Adrenal gland (tissue), 12 donors: ENCODE data around the gene RNF182. TPM values are rescaled to one million over a fixed set of nuclear protein-coding genes. Genes with fewer than 3 reads are reported as not detected.

Experiments used
- DNase-seq, 7 donors: peaks; one replicate each; pipeline ENCODE4 v3.0.0-alpha.2; 2019 to 2020
- H3K27ac ChIP-seq, 5 donors: fragments of 200-600 bp; sonication (generic) in 4 of 5; 1 replicate in 3 of 5; 2 replicates in 2 of 5; pipeline versions ENCODE4 v1.5.1 to v1.8.0; 2016 to 2020; ENCODE audit warnings: mild to moderate bottlenecking in 1 of 5
- H3K27me3 ChIP-seq: fragments of 200-600 bp; 2 replicates; pipeline ENCODE4 v1.8.0; 2021
- H3K36me3 ChIP-seq, 2 donors: fragments of 200-600 bp; replicated peaks in 1 of 2; 1 replicate in 1 of 2; 2 replicates in 1 of 2; pipeline versions ENCODE4 v1.5.1 to v1.8.0; 2018 to 2022
- H3K4me1 ChIP-seq, 2 donors: fragments of 200-600 bp; replicated peaks in 1 of 2; 1 replicate in 1 of 2; 2 replicates in 1 of 2; pipeline versions ENCODE4 v1.5.1 to v1.8.0; 2018 to 2021
- H3K4me3 ChIP-seq, 4 donors: fragments of 200-600 bp; sonication (generic) in 3 of 4; one replicate each; pipeline ENCODE4 v1.5.1; 2016 to 2018
- H3K9me3 ChIP-seq, 3 donors: fragments of 200-600 bp; sonication (generic) in 1 of 3; replicated peaks in 1 of 3; 1 replicate in 2 of 3; 2 replicates in 1 of 3; pipeline versions ENCODE4 v1.5.1 to v1.8.0; 2016 to 2021
- CTCF ChIP-seq, 6 experiments: fragments of 450-650 bp in 4 of 6; fragments of 200-600 bp in 2 of 6; sonication (generic) in 1 of 6; IDR thresholded peaks; 1 replicate in 5 of 6; 2 replicates in 1 of 6; pipeline versions ENCODE4 v1.5.1 to v1.8.0; 2016 to 2021; ENCODE audit warnings: antibody characterized with exemption in 6 of 6, mild to moderate bottlenecking in 2 of 6, moderate library complexity in 1 of 6
- POLR2A ChIP-seq, 2 donors: fragments of 450-650 bp; IDR thresholded peaks; one replicate each; pipeline ENCODE4 v1.6.1; 2017; ENCODE audit warnings: antibody characterized with exemption in 2 of 2, mild to moderate bottlenecking in 2 of 2, moderate library complexity in 1 of 2
- WGBS, 4 donors: extraction: QIAGEN DNeasy Blood & Tissue Kit in 2 of 4; methylation state at CpG; one replicate each; pipeline versions ENCODE4 v1.1.5 to v1.1.7; 2013 to 2017; 5-methylcytosine and 5-hydroxymethylcytosine counted together
- intact Hi-C, 2 donors: fragments of 100-400 bp; cut with DNase I; formaldehyde crosslinking; loops; one replicate each; pipeline versions ENCODE4 v1.14.1 to v1.15.0; 2022 to 2023
- polyA plus RNA-seq, 3 donors: library from polyadenylated mRNA; stranded (reverse); fragments of 200-250 nt in 2 of 3; fragments of 350-450 nt in 1 of 3; fragmentation: Illumina TruSeq in 1 of 3; extraction: RNeasy Lipid Tissue Mini Kit (QIAGEN cat#74804) in 1 of 3; gene quantifications; one replicate each; pipeline ENCODE4 v1.2.3, GENCODE V29; 2013 to 2014
- total RNA-seq, 9 donors: library from RNA; depleted of rRNA in 4 of 9; stranded (reverse); fragments of >200 nt in 4 of 9; fragments of 120-200 nt in 1 of 9; fragmentation: NEBNext Ultra II Directional in 1 of 9; extraction: Animal tissue kit (Norgen Biotek cat#: 25700) in 1 of 9; gene quantifications; one replicate each; pipeline versions ENCODE4 v1.1.0 to v1.2.4, GENCODE V29; 2013 to 2023
- donor health status: healthy with polysubstance abuse.
- donor health status: Bipolar disorder and iron deficiency.
- donor health status: DM: yes; HTN: yes; CAD: no.
- donor health status: DM: no; HTN: no; CAD: no.
- donor health status: DM: no; HTN: no; CAD: no.
- donor health status: DM: yes; HTN: yes; CAD: no.

Gene RNF182
- total and polyA plus RNA-seq, 12 donors: 0.03 to 2.1 (median 0.31) TPM; not detected in 2

DNA sequence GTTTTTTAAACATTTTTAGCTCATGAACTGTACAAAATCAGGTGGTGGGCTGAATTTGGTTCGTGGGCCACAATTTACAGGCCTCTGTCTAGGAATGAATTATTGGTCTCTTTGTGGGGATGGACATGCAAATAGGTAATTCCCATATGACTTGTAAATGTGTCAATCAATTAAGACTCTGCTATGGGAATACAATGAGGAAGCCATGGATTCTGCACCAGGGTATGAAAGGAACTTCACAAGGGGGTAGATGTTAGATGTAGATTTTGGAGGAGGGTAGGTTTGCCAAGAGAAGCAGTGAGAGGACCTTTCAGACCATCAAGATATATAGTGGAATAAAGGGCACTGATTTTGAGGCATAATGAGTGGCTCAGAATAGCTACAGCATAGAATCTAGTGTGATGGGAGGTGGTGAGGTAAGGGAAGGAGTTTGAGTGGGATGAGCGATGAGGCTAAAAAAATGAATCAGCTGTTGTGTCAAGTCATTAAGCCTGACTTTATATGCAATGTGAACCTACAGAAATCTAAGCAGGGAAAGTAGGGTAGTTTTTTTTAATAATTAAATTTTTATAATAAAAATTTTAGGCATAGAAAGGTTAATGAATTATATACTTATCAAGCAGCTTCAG, 32.6 kb upstream of the RNF182 start:
- TF ChIP-seq POLR2A (IDR thresholded peaks at IDR 0.05) (no peak), CTCF (IDR thresholded peaks at IDR 0.05) (no peak)
- Histone ChIP-seq H3K27ac (no peak overlapping the region), H3K4me3 (no peak overlapping the region), H3K4me1 (no peaks in the 10 kb centered on the region), H3K27me3 (no peaks in the 10 kb centered on the region), H3K36me3 (no peaks in the 10 kb centered on the region), H3K9me3 (no peaks in the 10 kb centered on the region)
- 83 to 96% (median 93%) methylated on average over 2 of the region's 2 CpGs for WGBS, 4 donors
- intact Hi-C loops: no loop called here
- DNase-seq: no peak

GRCh38 chr6:13902922-13903321, 21.8 kb upstream of the RNF182 start:
- intact Hi-C loops: loop anchor here in 1 of 2 donors (10.0 kb wide), 1 partner anchor 108 kb away; no protein-coding TSS in a partner anchor
- Histone ChIP-seq H3K27me3 (no peaks in the 10 kb centered on the region), H3K27ac (no peak overlapping the region), H3K4me3 (no peak overlapping the region), H3K36me3 (no peaks in the 10 kb centered on the region), H3K9me3 (no peaks in the 10 kb centered on the region), H3K4me1 (no peaks in the 10 kb centered on the region)
- WGBS, 4 donors: 73 to 88% (median 81%) methylated on average over 6 of the region's 6 CpGs
- TF ChIP-seq CTCF (IDR thresholded peaks at IDR 0.05): no peak
- no peak for TF ChIP-seq POLR2A (IDR thresholded peaks at IDR 0.05)
- DNase-seq: no peak

- no peaks in the 10 kb centered on the region for H3K27me3 ChIP-seq
These were observed 21.4 kb upstream of the RNF182 start for GRCh38 chr6:13903364-13903763.

DNA sequence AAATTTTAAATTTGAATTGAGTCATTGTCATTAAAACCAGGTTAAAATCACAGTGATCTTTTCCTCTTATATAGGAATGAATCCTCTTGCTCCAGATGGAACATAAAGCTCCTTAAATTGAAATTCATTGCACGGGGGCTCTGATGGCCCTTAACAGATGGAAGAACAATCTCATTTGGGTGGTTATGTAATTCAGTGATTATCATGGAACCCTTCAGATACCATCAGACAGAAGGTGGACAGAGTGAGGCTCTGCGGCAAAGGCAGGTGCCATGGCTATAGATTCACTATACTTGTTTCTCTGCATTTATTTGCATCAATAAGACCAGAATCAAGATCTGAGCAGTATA, 17.8 kb upstream of the RNF182 start:
- Histone ChIP-seq H3K4me3 (no peak overlapping the region), H3K9me3 (no peaks in the 10 kb centered on the region), H3K27ac (no peak overlapping the region), H3K4me1 (no peaks in the 10 kb centered on the region), H3K27me3 (no peaks in the 10 kb centered on the region), H3K36me3 (no peaks in the 10 kb centered on the region)
- no peak for DNase-seq
- intact Hi-C loops: loop anchor here in 1 of 2 donors (5.0 to 10.0 kb wide), 2 partner anchors 112 to 160 kb away; no protein-coding TSS in a partner anchor
- TF ChIP-seq POLR2A (IDR thresholded peaks at IDR 0.05) (no peak), CTCF (IDR thresholded peaks at IDR 0.05) (no peak)
- 63 to 69% (median 66%) methylated on average over 2 of the region's 2 CpGs for WGBS, 4 donors

More at GRCh38 chr6:13903364-13903763, 21.4 kb upstream of the RNF182 start:
- Histone ChIP-seq H3K4me3 (no peak overlapping the region), H3K9me3 (no peaks in the 10 kb centered on the region), H3K4me1 (no peaks in the 10 kb centered on the region), H3K27ac (no peak overlapping the region), H3K36me3 (no peaks in the 10 kb centered on the region)
- 42 to 79% (median 63%) methylated on average over 3 of the region's 3 CpGs for WGBS, 4 donors
- intact Hi-C loops: loop anchor here in 1 of 2 donors (10.0 kb wide), 1 partner anchor 109 kb away; no protein-coding TSS in a partner anchor
- TF ChIP-seq POLR2A (IDR thresholded peaks at IDR 0.05) (no peak), CTCF (IDR thresholded peaks at IDR 0.05) (no peak)
- DNase-seq: no peak
